ENCODE results near the gene FCHSD2. TPM values are rescaled to one million over a fixed set of nuclear protein-coding genes. Genes with fewer than 3 reads are reported as not detected.
"Not testable (repeated sequence)": the region's sequence is repeated elsewhere in the genome, so short reads cannot be mapped to it uniquely, and the experiment has no call there.

Gene FCHSD2
- total RNA-seq, 1 experiment from 2014 or later, result 11.0 TPM

- in situ Hi-C loops (cut with HindIII; ENCODE audit: low sequenced_read_pairs), result no loop called here
- no peak for DNase-seq (ENCODE audit: low spot score)
Observed at GRCh38 chr11:72996959-72997358, 145.2 kb downstream of the FCHSD2 start.

- in situ Hi-C loops (cut with HindIII; ENCODE audit: low sequenced_read_pairs), result no loop called here
- DNase-seq (ENCODE audit: low spot score), result no peak
Observed at GRCh38 chr11:72989727-72990126, 152.4 kb downstream of the FCHSD2 start.

- DNase-seq (ENCODE audit: low spot score), result no peak
- in situ Hi-C loops (cut with HindIII; ENCODE audit: low sequenced_read_pairs), result no loop called here
Observed at GRCh38 chr11:72988821-72989220, 153.3 kb downstream of the FCHSD2 start.

GRCh38 chr11:72985645-72986044, 156.5 kb downstream of the FCHSD2 start:
- no peak for DNase-seq (ENCODE audit: low spot score)
- in situ Hi-C loops (cut with HindIII; ENCODE audit: low sequenced_read_pairs), result no loop called here

- in situ Hi-C loops (cut with HindIII; ENCODE audit: low sequenced_read_pairs), result no loop called here
- DNase-seq (ENCODE audit: low spot score), result no peak
Observed at GRCh38 chr11:72984453-72985077, 157.6 kb downstream of the FCHSD2 start.

GRCh38 chr11:72983560-72983959, 158.6 kb downstream of the FCHSD2 start:
- in situ Hi-C loops (cut with HindIII; ENCODE audit: low sequenced_read_pairs), result no loop called here
- DNase-seq (ENCODE audit: low spot score), result no peak

GRCh38 chr11:72981971-72982685, 160.0 kb downstream of the FCHSD2 start:
- in situ Hi-C loops (cut with HindIII; ENCODE audit: low sequenced_read_pairs), result no loop called here
- no peak for DNase-seq (ENCODE audit: low spot score)

- in situ Hi-C loops (cut with HindIII; ENCODE audit: low sequenced_read_pairs), result no loop called here
Observed at GRCh38 chr11:72981080-72981479, 161.0 kb downstream of the FCHSD2 start.

GRCh38 chr11:72977782-72978181, 164.3 kb downstream of the FCHSD2 start:
- in situ Hi-C loops (cut with HindIII; ENCODE audit: low sequenced_read_pairs); DNase-seq (ENCODE audit: low spot score): not testable (repeated sequence)

More at GRCh38 chr11:72981080-72981479, 161.0 kb downstream of the FCHSD2 start:
- DNase-seq (ENCODE audit: low spot score), result no peak

GRCh38 chr11:72976522-72976892, 165.6 kb downstream of the FCHSD2 start:
- in situ Hi-C loops (cut with HindIII; ENCODE audit: low sequenced_read_pairs); DNase-seq (ENCODE audit: low spot score): not testable (repeated sequence)

GRCh38 chr11:72975778-72976521, 166.2 kb downstream of the FCHSD2 start:
- in situ Hi-C loops (cut with HindIII; ENCODE audit: low sequenced_read_pairs), result no loop called here
- DNase-seq (ENCODE audit: low spot score), result no peak

GRCh38 chr11:72974487-72975205, 167.5 kb downstream of the FCHSD2 start:
- in situ Hi-C loops (cut with HindIII; ENCODE audit: low sequenced_read_pairs), result no loop called here
- DNase-seq (ENCODE audit: low spot score), result no peak

- in situ Hi-C loops (cut with HindIII; ENCODE audit: low sequenced_read_pairs), result no loop called here
- DNase-seq (ENCODE audit: low spot score), result no peak
Observed at GRCh38 chr11:72972496-72973128, 169.5 kb downstream of the FCHSD2 start.

GRCh38 chr11:72971192-72971967, 170.7 kb downstream of the FCHSD2 start:
- DNase-seq (ENCODE audit: low spot score), result no peak
- in situ Hi-C loops (cut with HindIII; ENCODE audit: low sequenced_read_pairs), result no loop called here

- no peak for DNase-seq (ENCODE audit: low spot score)
- in situ Hi-C loops (cut with HindIII; ENCODE audit: low sequenced_read_pairs), result no loop called here
Observed at GRCh38 chr11:72970557-72971118, 171.5 kb downstream of the FCHSD2 start.

GRCh38 chr11:72969894-72970335, 172.2 kb downstream of the FCHSD2 start:
- DNase-seq (ENCODE audit: low spot score), result no peak
- in situ Hi-C loops (cut with HindIII; ENCODE audit: low sequenced_read_pairs), result no loop called here

GRCh38 chr11:72968390-72968789, 173.7 kb downstream of the FCHSD2 start:
- in situ Hi-C loops (cut with HindIII; ENCODE audit: low sequenced_read_pairs), result no loop called here

GRCh38 chr11:72965672-72966071, 176.4 kb downstream of the FCHSD2 start:
- no peak for DNase-seq (ENCODE audit: low spot score)
- in situ Hi-C loops (cut with HindIII; ENCODE audit: low sequenced_read_pairs), result no loop called here

More at GRCh38 chr11:72968390-72968789, 173.7 kb downstream of the FCHSD2 start:
- no peak for DNase-seq (ENCODE audit: low spot score)
